ENCODE data around the gene AKT2. TPM values are rescaled to one million over a fixed set of nuclear protein-coding genes. Genes with fewer than 3 reads are reported as not detected.

AKT2 gene
- total RNA-seq, 3 donors from 2014 or later, result 98.4 to 139 (median 103) TPM

GRCh38 chr19:40217027-40217810, 67.9 kb downstream of the AKT2 start:
- DNase-seq (peak; percentile 70 to 83 (median 72)), ATAC-seq (peak; percentile 72)
- H3K36me3 ChIP-seq (ENCODE audit: low read depth), result no peaks in the 10 kb centered on the region
- no peaks in the 10 kb centered on the region for H3K9me3 ChIP-seq
- intact Hi-C loops (cut with DNase I, micrococcal nuclease), result no loop called here
- peak; percentile 9 for TF ChIP-seq CTCF (IDR thresholded peaks at IDR 0.05)
- H3K4me3 ChIP-seq, result no peak overlapping the region
- H3K4me1 ChIP-seq (ENCODE audit: low read depth), result peaks cover 5% of the 10 kb centered on the region

GRCh38 chr19:40216777-40217026, 68.4 kb downstream of the AKT2 start:
- Histone ChIP-seq H3K36me3 (ENCODE audit: low read depth) (no peaks in the 10 kb centered on the region), H3K9me3 (no peaks in the 10 kb centered on the region), H3K4me1 (ENCODE audit: low read depth) (peaks cover 5% of the 10 kb centered on the region), H3K4me3 (no peak overlapping the region)
- no peak for TF ChIP-seq CTCF (IDR thresholded peaks at IDR 0.05)
- DNase-seq (no peak), ATAC-seq (no peak)
- intact Hi-C loops (cut with DNase I, micrococcal nuclease), result no loop called here

GRCh38 chr19:40216013-40216776, 69.0 kb downstream of the AKT2 start:
- intact Hi-C loops (cut with DNase I, micrococcal nuclease), result no loop called here
- no peak overlapping the region for H3K4me3 ChIP-seq
- H3K4me1 ChIP-seq (ENCODE audit: low read depth), result peaks cover 5% of the 10 kb centered on the region
- ATAC-seq (no peak), DNase-seq (no peak)
- H3K36me3 ChIP-seq (ENCODE audit: low read depth), result no peaks in the 10 kb centered on the region
- TF ChIP-seq CTCF (IDR thresholded peaks at IDR 0.05), result no peak
- H3K9me3 ChIP-seq, result no peaks in the 10 kb centered on the region

DNA sequence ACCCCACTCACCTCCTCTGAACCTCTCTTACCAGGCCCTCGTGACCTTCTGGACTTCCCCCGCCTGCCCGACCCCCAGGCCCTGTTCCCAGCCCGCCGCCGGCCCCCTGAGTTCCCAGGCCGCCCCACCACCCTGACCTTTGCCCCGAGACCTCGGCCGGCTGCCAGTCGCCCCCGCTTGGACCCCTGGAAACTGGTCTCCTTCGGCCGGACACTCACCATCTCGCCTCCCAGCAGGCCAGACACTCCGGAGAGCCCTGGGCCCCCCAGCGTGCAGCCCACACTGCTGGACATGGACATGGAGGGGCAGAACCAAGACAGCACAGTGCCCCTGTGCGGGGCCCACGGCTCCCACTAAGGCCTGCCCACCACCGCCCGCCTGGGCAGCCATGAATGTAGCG, 70.2 kb downstream of the AKT2 start:
- Histone ChIP-seq H3K36me3 (ENCODE audit: low read depth) (no peaks in the 10 kb centered on the region), H3K4me1 (ENCODE audit: low read depth) (peaks cover 5% of the 10 kb centered on the region), H3K4me3 (no peak overlapping the region), H3K9me3 (no peaks in the 10 kb centered on the region)
- intact Hi-C loops (cut with DNase I, micrococcal nuclease), result no loop called here
- no peak for DNase-seq
- ATAC-seq, result no peak
- TF ChIP-seq CTCF (IDR thresholded peaks at IDR 0.05), result no peak

- intact Hi-C loops (cut with DNase I, micrococcal nuclease), result no loop called here
- no peaks in the 10 kb centered on the region for H3K36me3 ChIP-seq (ENCODE audit: low read depth)
Observed at GRCh38 chr19:40213882-40214570, 71.1 kb downstream of the AKT2 start.

More at GRCh38 chr19:40213882-40214570, 71.1 kb downstream of the AKT2 start:
- no peak for ATAC-seq
- H3K9me3 ChIP-seq, result no peaks in the 10 kb centered on the region
- H3K4me3 ChIP-seq, result no peak overlapping the region
- H3K4me1 ChIP-seq (ENCODE audit: low read depth), result peaks cover 5% of the 10 kb centered on the region
- no peak for DNase-seq
- no peak for TF ChIP-seq CTCF (IDR thresholded peaks at IDR 0.05)

Data from mucosa of descending colon (tissue), 3 donors.